ENCODE data around the gene SEZ6L.
A peak's percentile ranks its signal among the peaks of the same experiment; 100 is the strongest.

SEZ6L gene

DNA sequence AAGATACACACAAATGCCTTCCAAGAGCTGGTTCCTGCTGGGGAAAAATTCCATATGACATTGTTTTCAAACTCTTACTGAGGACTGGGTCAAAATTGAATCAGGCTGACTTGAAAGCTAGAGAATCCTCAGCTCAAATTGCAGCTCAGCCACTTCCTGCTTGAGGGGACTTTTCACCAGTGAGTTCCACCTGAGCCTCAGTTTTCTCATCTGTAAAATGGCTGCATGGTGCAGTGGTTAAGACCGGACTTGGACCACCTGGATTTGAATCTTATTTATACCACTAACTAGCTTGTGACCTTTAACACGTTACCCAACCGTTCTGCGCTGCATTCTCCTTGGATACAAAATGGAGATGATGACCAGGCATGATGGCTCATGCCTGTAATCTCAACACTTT, 189.9 kb downstream of the SEZ6L start:
- H3K4ac ChIP-seq (ENCODE audit: low read length): no peak overlapping the region
- H3K18ac ChIP-seq (ENCODE audit: low read length): no peak overlapping the region
- DNase-seq (ENCODE audit: low spot score): no peak
- peaks cover 2 to 5% of the 10 kb centered on the region in 2 donors for H3K4me1 ChIP-seq (ENCODE audit: control insufficient read depth in 2 of 2, insufficient read depth in 1 of 2, low read depth in 1 of 2, low read length in 2 of 2)
- no peak overlapping the region for H2BK120ac ChIP-seq (ENCODE audit: low read depth, low read length)
- no peak overlapping the region for H2BK12ac ChIP-seq (ENCODE audit: low read length)
- no peak overlapping the region for H3K9ac ChIP-seq (ENCODE audit: low read depth, low read length, poor library complexity)
- H3K36me3 ChIP-seq (replicated peaks in 1 of 2; ENCODE audit: control insufficient read depth in 2 of 2, insufficient read depth in 2 of 2, low read length in 2 of 2): no peaks in the 10 kb centered on the region
- WGBS, 2 donors (ENCODE audit: extremely low coverage in 2 of 2, insufficient read length in 2 of 2, insufficient replicate concordance in 1 of 2): no CpG with 5 or more reads among the region's 4 CpGs
- H3K27ac ChIP-seq (replicated peaks; ENCODE audit: low read length): no peak overlapping the region
- no peak overlapping the region for H2AK5ac ChIP-seq (ENCODE audit: low read depth, low read length)
- no peak overlapping the region for H2BK15ac ChIP-seq (ENCODE audit: low read length)
- H3K4me2 ChIP-seq (ENCODE audit: insufficient read depth, low read length, poor library complexity, severe bottlenecking): no peak overlapping the region
- no peaks in the 10 kb centered on the region for H3K9me3 ChIP-seq (replicated peaks in 1 of 2; ENCODE audit: control insufficient read depth in 2 of 2, insufficient read depth in 1 of 2, low read depth in 1 of 2, low read length in 2 of 2)
- no peak overlapping the region for H2BK5ac ChIP-seq (ENCODE audit: low read length)
- H3K27me3 ChIP-seq (ENCODE audit: control insufficient read depth in 3 of 3, insufficient read depth in 3 of 3, low read depth in 1 of 3, low read length in 3 of 3): no peaks in the 10 kb centered on the region
- H2AFZ ChIP-seq (ENCODE audit: low read length): no peak overlapping the region
- no peak overlapping the region for H4K8ac ChIP-seq (ENCODE audit: low read depth, low read length)
- H3K14ac ChIP-seq (ENCODE audit: low read length): no peak overlapping the region
- no peaks in the 10 kb centered on the region for H3K79me1 ChIP-seq (ENCODE audit: low read depth, low read length)
- H3K23ac ChIP-seq (ENCODE audit: low read depth, low read length, poor library complexity): no peak overlapping the region
- H3K4me3 ChIP-seq (ENCODE audit: low read length in 2 of 2): no peak overlapping the region
- no peak overlapping the region for H4K91ac ChIP-seq (ENCODE audit: low read depth, low read length, poor library complexity)

DNA sequence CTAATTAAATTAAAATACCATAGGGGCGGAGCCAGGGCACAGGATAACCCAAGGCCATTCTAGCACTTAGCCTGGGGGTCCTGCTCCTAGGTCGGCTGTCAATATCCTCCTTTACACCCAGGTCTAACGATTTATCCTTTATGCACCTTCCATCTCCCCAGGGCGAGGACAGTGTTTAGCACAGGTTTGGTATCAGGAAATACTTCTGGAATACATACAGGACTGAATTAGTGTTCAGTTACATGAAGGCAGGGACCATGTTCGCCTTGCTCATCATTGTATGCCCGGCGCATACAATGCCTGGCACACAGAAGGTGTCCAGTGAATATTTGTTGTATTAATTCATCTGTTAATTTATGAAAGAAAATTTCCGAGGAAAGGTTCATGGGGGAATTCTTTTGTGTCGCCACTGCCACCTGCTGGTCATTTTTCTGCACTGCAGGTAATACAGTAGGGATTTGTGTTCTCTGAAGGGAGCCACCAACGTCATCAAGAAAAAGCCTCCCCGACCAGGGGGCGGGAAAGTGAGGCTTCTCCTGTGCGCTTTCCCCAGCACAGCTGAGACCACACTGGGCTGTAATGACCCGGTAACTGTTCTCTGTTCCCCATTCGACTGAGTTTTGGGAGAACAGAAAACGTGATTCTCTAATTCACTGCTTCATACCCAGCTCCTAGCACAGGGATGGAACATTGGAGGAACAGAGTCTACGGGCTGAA, 191.1 kb downstream of the SEZ6L start:
- no peak overlapping the region for H3K14ac ChIP-seq (ENCODE audit: low read length)
- no peaks in the 10 kb centered on the region for H3K9me3 ChIP-seq (replicated peaks in 1 of 2; ENCODE audit: control insufficient read depth in 2 of 2, insufficient read depth in 1 of 2, low read depth in 1 of 2, low read length in 2 of 2)
- WGBS, 2 donors (ENCODE audit: extremely low coverage in 2 of 2, insufficient read length in 2 of 2, insufficient replicate concordance in 1 of 2): no CpG with 5 or more reads among the region's 17 CpGs
- peak overlapping the region in 1 of 2 donors; percentile 26 for H3K4me3 ChIP-seq (ENCODE audit: low read length in 2 of 2)
- H3K9ac ChIP-seq (ENCODE audit: low read depth, low read length, poor library complexity): no peak overlapping the region
- no peak overlapping the region for H2AK5ac ChIP-seq (ENCODE audit: low read depth, low read length)
- H3K27ac ChIP-seq (replicated peaks; ENCODE audit: low read length): no peak overlapping the region
- H3K79me1 ChIP-seq (ENCODE audit: low read depth, low read length): no peaks in the 10 kb centered on the region
- DNase-seq (ENCODE audit: low spot score): peak; percentile 86
- H4K8ac ChIP-seq (ENCODE audit: low read depth, low read length): no peak overlapping the region
- H3K27me3 ChIP-seq (ENCODE audit: control insufficient read depth in 3 of 3, insufficient read depth in 3 of 3, low read depth in 1 of 3, low read length in 3 of 3): no peaks in the 10 kb centered on the region
- no peak overlapping the region for H2BK120ac ChIP-seq (ENCODE audit: low read depth, low read length)
- no peak overlapping the region for H3K23ac ChIP-seq (ENCODE audit: low read depth, low read length, poor library complexity)
- H2BK12ac ChIP-seq (ENCODE audit: low read length): no peak overlapping the region
- peaks cover 2 to 5% of the 10 kb centered on the region in 2 donors for H3K4me1 ChIP-seq (ENCODE audit: control insufficient read depth in 2 of 2, insufficient read depth in 1 of 2, low read depth in 1 of 2, low read length in 2 of 2)
- H3K36me3 ChIP-seq (replicated peaks in 1 of 2; ENCODE audit: control insufficient read depth in 2 of 2, insufficient read depth in 2 of 2, low read length in 2 of 2): no peaks in the 10 kb centered on the region
- H2BK15ac ChIP-seq (ENCODE audit: low read length): no peak overlapping the region
- H3K4ac ChIP-seq (ENCODE audit: low read length): no peak overlapping the region
- no peak overlapping the region for H4K91ac ChIP-seq (ENCODE audit: low read depth, low read length, poor library complexity)
- peak overlapping the region; percentile 94 for H2AFZ ChIP-seq (ENCODE audit: low read length)
- H3K4me2 ChIP-seq (ENCODE audit: insufficient read depth, low read length, poor library complexity, severe bottlenecking): peak overlapping the region; percentile 39
- peak overlapping the region; percentile 45 for H3K18ac ChIP-seq (ENCODE audit: low read length)
- H2BK5ac ChIP-seq (ENCODE audit: low read length): no peak overlapping the region

DNA sequence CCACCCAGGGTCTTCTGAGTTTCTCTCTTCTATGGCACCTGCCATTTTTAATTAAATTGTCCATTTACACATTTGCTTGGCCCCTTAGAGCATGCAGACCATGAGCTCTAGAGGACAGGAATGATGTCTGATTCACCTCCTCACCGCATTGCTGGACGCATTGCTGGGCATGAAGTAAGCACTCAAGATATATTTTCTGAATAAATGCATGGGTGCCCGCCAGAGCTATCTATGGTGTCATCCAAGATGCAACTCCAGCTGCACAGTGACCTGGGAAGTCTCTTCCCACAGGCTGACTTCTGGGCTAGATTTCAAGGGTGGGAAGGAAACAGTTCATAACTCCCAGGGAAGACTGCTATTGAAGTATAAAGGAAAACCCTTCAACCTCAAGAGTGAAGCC, 193.2 kb downstream of the SEZ6L start:
- H3K27me3 ChIP-seq (ENCODE audit: control insufficient read depth in 3 of 3, insufficient read depth in 3 of 3, low read depth in 1 of 3, low read length in 3 of 3): no peaks in the 10 kb centered on the region
- H3K36me3 ChIP-seq (replicated peaks in 1 of 2; ENCODE audit: control insufficient read depth in 2 of 2, insufficient read depth in 2 of 2, low read length in 2 of 2): no peaks in the 10 kb centered on the region
- no peak overlapping the region for H4K8ac ChIP-seq (ENCODE audit: low read depth, low read length)
- peaks cover 2 to 5% of the 10 kb centered on the region in 2 donors for H3K4me1 ChIP-seq (ENCODE audit: control insufficient read depth in 2 of 2, insufficient read depth in 1 of 2, low read depth in 1 of 2, low read length in 2 of 2)
- H4K91ac ChIP-seq (ENCODE audit: low read depth, low read length, poor library complexity): no peak overlapping the region
- no peak overlapping the region for H2BK5ac ChIP-seq (ENCODE audit: low read length)
- H3K4ac ChIP-seq (ENCODE audit: low read length): no peak overlapping the region
- H2BK15ac ChIP-seq (ENCODE audit: low read length): no peak overlapping the region
- no peak overlapping the region for H3K4me3 ChIP-seq (ENCODE audit: low read length in 2 of 2)
- H3K9me3 ChIP-seq (replicated peaks in 1 of 2; ENCODE audit: control insufficient read depth in 2 of 2, insufficient read depth in 1 of 2, low read depth in 1 of 2, low read length in 2 of 2): no peaks in the 10 kb centered on the region
- no peak overlapping the region for H2AK5ac ChIP-seq (ENCODE audit: low read depth, low read length)
- no peak overlapping the region for H2BK120ac ChIP-seq (ENCODE audit: low read depth, low read length)
- no peak for DNase-seq (ENCODE audit: low spot score)
- H3K4me2 ChIP-seq (ENCODE audit: insufficient read depth, low read length, poor library complexity, severe bottlenecking): no peak overlapping the region
- no peaks in the 10 kb centered on the region for H3K79me1 ChIP-seq (ENCODE audit: low read depth, low read length)
- H2AFZ ChIP-seq (ENCODE audit: low read length): no peak overlapping the region
- no CpG with 5 or more reads among the region's 3 CpGs for WGBS, 2 donors (ENCODE audit: extremely low coverage in 2 of 2, insufficient read length in 2 of 2, insufficient replicate concordance in 1 of 2)
- no peak overlapping the region for H2BK12ac ChIP-seq (ENCODE audit: low read length)
- H3K14ac ChIP-seq (ENCODE audit: low read length): no peak overlapping the region
- no peak overlapping the region for H3K9ac ChIP-seq (ENCODE audit: low read depth, low read length, poor library complexity)
- H3K27ac ChIP-seq (replicated peaks; ENCODE audit: low read length): no peak overlapping the region
- H3K23ac ChIP-seq (ENCODE audit: low read depth, low read length, poor library complexity): no peak overlapping the region
- no peak overlapping the region for H3K18ac ChIP-seq (ENCODE audit: low read length)

DNA sequence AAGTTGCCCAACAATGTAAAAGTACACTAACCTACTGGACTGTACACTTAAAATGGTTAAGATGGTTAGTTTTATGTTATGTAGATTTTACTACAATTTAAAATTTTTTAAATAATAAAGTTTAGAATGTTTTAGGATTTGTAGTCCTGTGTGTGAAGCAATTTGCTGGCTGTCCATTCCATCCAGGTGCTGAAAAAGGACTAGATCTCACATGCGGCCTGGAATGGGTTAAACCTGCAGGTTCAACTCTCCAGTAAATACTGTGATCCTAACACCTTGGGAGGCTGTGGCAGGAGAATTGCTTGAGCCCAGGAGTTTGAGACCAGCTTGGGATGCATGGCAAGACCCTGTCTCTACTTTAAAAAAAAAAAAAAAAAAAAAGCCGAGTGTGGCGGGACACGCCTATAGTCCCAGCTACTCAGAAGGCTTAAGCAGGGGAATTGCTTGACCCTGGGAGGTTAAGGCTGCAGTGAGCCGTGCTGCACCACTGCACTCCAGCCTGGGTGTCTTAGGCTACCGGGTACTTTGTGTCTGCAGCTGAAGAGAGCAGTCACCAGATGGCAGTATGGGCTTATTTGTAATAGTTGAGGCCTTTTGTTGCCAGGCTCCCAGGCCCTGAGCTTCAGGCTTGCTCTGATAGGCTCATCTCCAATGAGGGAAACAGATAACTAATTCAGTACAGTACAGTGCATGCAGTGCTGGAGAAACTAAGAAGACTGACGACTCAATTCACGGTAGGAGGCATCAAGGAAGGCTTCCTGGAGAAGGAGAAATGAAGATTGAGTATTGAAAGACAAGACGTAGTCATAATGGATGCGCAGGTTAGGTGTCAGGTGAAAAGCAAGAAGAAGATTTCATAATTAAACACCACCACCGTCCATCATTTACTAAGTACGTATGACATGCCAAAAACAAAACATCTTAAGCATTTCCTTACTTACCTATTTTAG, 195.1 kb downstream of the SEZ6L start:
- no peaks in the 10 kb centered on the region for H3K36me3 ChIP-seq (replicated peaks in 1 of 2; ENCODE audit: control insufficient read depth in 2 of 2, insufficient read depth in 2 of 2, low read length in 2 of 2)
- no peak overlapping the region for H2AK5ac ChIP-seq (ENCODE audit: low read depth, low read length)
- no peaks in the 10 kb centered on the region for H3K9me3 ChIP-seq (replicated peaks in 1 of 2; ENCODE audit: control insufficient read depth in 2 of 2, insufficient read depth in 1 of 2, low read depth in 1 of 2, low read length in 2 of 2)
- no peak overlapping the region for H4K8ac ChIP-seq (ENCODE audit: low read depth, low read length)
- WGBS, 2 donors (ENCODE audit: extremely low coverage in 2 of 2, insufficient read length in 2 of 2, insufficient replicate concordance in 1 of 2): no CpG with 5 or more reads among the region's 12 CpGs
- no peak overlapping the region for H3K14ac ChIP-seq (ENCODE audit: low read length)
- no peak overlapping the region for H3K4me2 ChIP-seq (ENCODE audit: insufficient read depth, low read length, poor library complexity, severe bottlenecking)
- H3K4me3 ChIP-seq (ENCODE audit: low read length in 2 of 2): no peak overlapping the region
- no peak overlapping the region for H2BK5ac ChIP-seq (ENCODE audit: low read length)
- no peaks in the 10 kb centered on the region for H3K79me1 ChIP-seq (ENCODE audit: low read depth, low read length)
- no peak overlapping the region for H2BK15ac ChIP-seq (ENCODE audit: low read length)
- no peak overlapping the region for H3K23ac ChIP-seq (ENCODE audit: low read depth, low read length, poor library complexity)
- H3K27ac ChIP-seq (replicated peaks; ENCODE audit: low read length): no peak overlapping the region
- no peak overlapping the region for H3K9ac ChIP-seq (ENCODE audit: low read depth, low read length, poor library complexity)
- H2BK12ac ChIP-seq (ENCODE audit: low read length): no peak overlapping the region
- H2AFZ ChIP-seq (ENCODE audit: low read length): no peak overlapping the region
- peaks cover 2 to 5% of the 10 kb centered on the region in 2 donors for H3K4me1 ChIP-seq (ENCODE audit: control insufficient read depth in 2 of 2, insufficient read depth in 1 of 2, low read depth in 1 of 2, low read length in 2 of 2)
- H2BK120ac ChIP-seq (ENCODE audit: low read depth, low read length): no peak overlapping the region
- no peak overlapping the region for H3K18ac ChIP-seq (ENCODE audit: low read length)
- peak; percentile 81 for DNase-seq (ENCODE audit: low spot score)
- no peak overlapping the region for H4K91ac ChIP-seq (ENCODE audit: low read depth, low read length, poor library complexity)
- H3K27me3 ChIP-seq (ENCODE audit: control insufficient read depth in 3 of 3, insufficient read depth in 3 of 3, low read depth in 1 of 3, low read length in 3 of 3): no peaks in the 10 kb centered on the region
- H3K4ac ChIP-seq (ENCODE audit: low read length): no peak overlapping the region

Data from neuronal stem cell (in vitro differentiated cells).